H1 (cell line): ENCODE data around the gene MSH5. TPM values are rescaled to one million over a fixed set of nuclear protein-coding genes. Genes with fewer than 3 reads are reported as not detected.

ENCODE experiments used
- SRF ChIP-seq: IDR thresholded peaks from 2 replicates; pipeline ENCODE4 v1.6.1; 2011; ENCODE audit warnings: mild to moderate bottlenecking, low read depth, low read length, moderate library complexity
- TAF7 ChIP-seq: optimal IDR thresholded peaks from 2 replicates; pipeline ENCODE3; 2011; ENCODE audit warnings: low read depth, mild to moderate bottlenecking, inconsistent platforms, low read length, moderate library complexity, borderline replicate concordance
- USF2 ChIP-seq: IDR thresholded peaks from 2 replicates; pipeline ENCODE4 v1.6.1; 2011; ENCODE audit warnings: low read length, improper control_type of control experiment
- polyA plus RNA-seq, 7 experiments: library from polyadenylated mRNA; depleted of rRNA in 3 of 7; stranded (reverse) in 5 of 7; unstranded in 2 of 7; fragments of >200 nt in 5 of 7; fragments of 200-250 nt in 2 of 7; gene quantifications; 1 replicate in 5 of 7; 2 replicates in 1 of 7; 4 replicates in 1 of 7; pipeline versions ENCODE4 v1.2.1 to v1.2.3, GENCODE V29; 2011 to 2013; ENCODE audit warnings: missing spikeins in 2 of 7, mixed read lengths in 2 of 7
- total RNA-seq: library from RNA; stranded (reverse); fragmentation: NEBNext Ultra II Directional; extraction: Animal tissue kit (Norgen Biotek cat#: 25700); gene quantifications from 2 replicates; pipeline ENCODE4 v1.2.1, GENCODE V29; 2021

The MSH5 gene
- total and polyA plus RNA-seq, 2 of the 8 experiments (the other 6 are each of a cell fraction or from before 2014, with no cell fraction given), result 25.3 to 26.5 TPM

DNA sequence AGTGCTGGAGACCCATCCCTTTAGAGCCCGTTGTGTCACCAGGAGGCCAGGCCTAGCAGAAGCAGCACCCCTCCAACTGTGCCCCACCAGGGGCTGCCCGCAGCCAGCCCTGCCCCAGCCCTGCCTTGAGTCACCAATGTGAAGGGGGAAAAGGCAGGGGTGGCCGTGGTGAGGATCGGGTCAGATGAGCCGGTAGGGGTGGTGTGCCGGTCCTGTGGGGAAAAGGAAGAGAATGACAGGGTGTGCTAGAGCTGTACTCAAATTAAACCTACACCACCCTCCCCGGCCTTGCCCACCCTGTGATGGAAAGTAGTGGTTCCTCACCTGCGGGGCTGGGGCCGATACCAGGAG lies 25.7 kb downstream of the MSH5 start (continued):
- TF ChIP-seq USF2 (no peak), TAF7 (no peak), SRF (no peak)
- TF ChIP-seq, all 59 proteins: peak for 0
